ENCODE measurements around the gene PLK3.

DNA sequence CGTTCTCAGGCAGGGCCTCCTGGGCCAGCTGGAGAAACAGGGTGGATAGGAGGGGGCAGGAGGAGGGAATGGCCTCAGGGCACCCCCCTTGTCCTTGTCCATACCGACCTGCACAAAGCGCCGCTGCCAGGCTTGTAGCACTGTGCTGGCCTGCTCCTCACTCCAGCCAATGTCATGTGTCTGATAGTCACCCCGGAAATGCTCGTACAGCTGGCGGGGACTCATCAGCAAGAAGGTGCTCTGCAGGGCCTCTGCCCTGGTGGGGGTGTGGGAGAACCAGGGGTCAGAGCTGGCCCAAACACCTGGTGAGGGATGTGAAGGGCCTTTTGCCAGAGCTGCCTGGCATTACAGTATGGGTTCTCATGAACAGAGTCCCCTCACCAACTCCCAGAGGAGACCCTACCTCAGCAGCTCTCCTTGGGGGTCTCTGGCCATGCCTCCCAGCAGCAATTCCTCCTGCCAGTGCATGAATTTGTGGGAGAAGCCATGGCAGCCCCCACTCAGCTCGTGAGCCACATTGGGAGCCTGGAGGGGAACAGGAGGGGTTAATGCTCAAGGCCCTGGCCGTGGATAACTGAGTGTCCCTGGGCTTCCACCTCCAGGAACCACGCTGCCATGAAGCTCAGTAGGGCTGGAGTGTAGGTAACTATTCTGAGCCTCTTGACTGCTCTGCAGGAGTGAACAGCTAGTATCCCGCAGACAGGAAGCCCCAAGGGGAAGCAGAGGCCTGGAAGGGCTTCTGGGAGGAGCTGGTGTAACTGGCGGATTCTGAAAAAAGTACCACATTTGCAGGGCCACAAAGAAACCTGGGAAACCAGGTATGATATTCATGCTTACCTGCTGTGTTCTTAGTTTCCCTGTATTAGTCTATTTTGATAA is 29.6 kb downstream of the PLK3 start:
- TF ChIP-seq CTCF (IDR thresholded peaks at IDR 0.05) (no peak), POLR2A (IDR thresholded peaks at IDR 0.05) (no peak)

All from adrenal gland (tissue), 5 donors.